Measurements from ENCODE around the gene BET1.

Gene BET1

GRCh38 chr7:93960986-93961385, 43.2 kb downstream of the BET1 start:
- no peaks in the 10 kb centered on the region for H3K9me3 ChIP-seq (ENCODE audit: control insufficient read depth, low read length)
- no peaks in the 10 kb centered on the region for H3K36me3 ChIP-seq (ENCODE audit: control insufficient read depth, insufficient read depth, low read length)
- no peaks in the 10 kb centered on the region for H3K4me1 ChIP-seq (ENCODE audit: control insufficient read depth, insufficient read depth, low read length)
- 90 to 97% methylated on average over 2 to 3 of the region's 3 CpGs for WGBS, 2 experiments
- no peaks in the 10 kb centered on the region for H3K27me3 ChIP-seq (ENCODE audit: control insufficient read depth, insufficient read depth, low read length, poor library complexity, severe bottlenecking)
- H3K4me3 ChIP-seq (ENCODE audit: insufficient read depth, low read depth, low read length): no peak overlapping the region
- no peak overlapping the region for H3K27ac ChIP-seq (ENCODE audit: insufficient read depth, low read depth, low read length, poor library complexity, severe bottlenecking)

GRCh38 chr7:93958651-93959050, 45.5 kb downstream of the BET1 start:
- H3K4me3 ChIP-seq (ENCODE audit: insufficient read depth, low read depth, low read length): no peak overlapping the region
- 88 to 97% methylated on average over 3 of the region's 3 CpGs for WGBS, 2 experiments
- H3K36me3 ChIP-seq (ENCODE audit: control insufficient read depth, insufficient read depth, low read length): no peaks in the 10 kb centered on the region
- no peaks in the 10 kb centered on the region for H3K27me3 ChIP-seq (ENCODE audit: control insufficient read depth, insufficient read depth, low read length, poor library complexity, severe bottlenecking)
- H3K4me1 ChIP-seq (ENCODE audit: control insufficient read depth, insufficient read depth, low read length): no peaks in the 10 kb centered on the region
- H3K9me3 ChIP-seq (ENCODE audit: control insufficient read depth, low read length): no peaks in the 10 kb centered on the region
- H3K27ac ChIP-seq (ENCODE audit: insufficient read depth, low read depth, low read length, poor library complexity, severe bottlenecking): no peak overlapping the region

- Histone ChIP-seq H3K4me3 (ENCODE audit: insufficient read depth, low read depth, low read length) (no peak overlapping the region), H3K4me1 (ENCODE audit: control insufficient read depth, insufficient read depth, low read length) (no peaks in the 10 kb centered on the region), H3K9me3 (ENCODE audit: control insufficient read depth, low read length) (no peaks in the 10 kb centered on the region), H3K27ac (ENCODE audit: insufficient read depth, low read depth, low read length, poor library complexity, severe bottlenecking) (no peak overlapping the region), H3K36me3 (ENCODE audit: control insufficient read depth, insufficient read depth, low read length) (no peaks in the 10 kb centered on the region), H3K27me3 (ENCODE audit: control insufficient read depth, insufficient read depth, low read length, poor library complexity, severe bottlenecking) (no peaks in the 10 kb centered on the region)
- WGBS, 2 experiments: 87 to 92% methylated on average over 3 of the region's 3 CpGs
These were observed 45.9 kb downstream of the BET1 start for GRCh38 chr7:93958216-93958615.

- H3K36me3 ChIP-seq (ENCODE audit: control insufficient read depth, insufficient read depth, low read length): no peaks in the 10 kb centered on the region
- H3K27ac ChIP-seq (ENCODE audit: insufficient read depth, low read depth, low read length, poor library complexity, severe bottlenecking): no peak overlapping the region
- H3K4me3 ChIP-seq (ENCODE audit: insufficient read depth, low read depth, low read length): no peak overlapping the region
- H3K27me3 ChIP-seq (ENCODE audit: control insufficient read depth, insufficient read depth, low read length, poor library complexity, severe bottlenecking): no peaks in the 10 kb centered on the region
- H3K4me1 ChIP-seq (ENCODE audit: control insufficient read depth, insufficient read depth, low read length): no peaks in the 10 kb centered on the region
- WGBS, 2 experiments: 82 to 86% methylated on average over 1 of the region's 1 CpG
- no peaks in the 10 kb centered on the region for H3K9me3 ChIP-seq (ENCODE audit: control insufficient read depth, low read length)
These were observed 46.4 kb downstream of the BET1 start for GRCh38 chr7:93957767-93958166.

- Histone ChIP-seq H3K9me3 (ENCODE audit: control insufficient read depth, low read length) (no peaks in the 10 kb centered on the region), H3K27ac (ENCODE audit: insufficient read depth, low read depth, low read length, poor library complexity, severe bottlenecking) (no peak overlapping the region)
- WGBS, 2 experiments: 88 to 95% methylated on average over 2 of the region's 2 CpGs
These were observed 48.9 kb downstream of the BET1 start for GRCh38 chr7:93955304-93955703.

GRCh38 chr7:93949423-93949822, 54.7 kb downstream of the BET1 start:
- H3K36me3 ChIP-seq (ENCODE audit: control insufficient read depth, insufficient read depth, low read length): no peaks in the 10 kb centered on the region
- H3K4me3 ChIP-seq (ENCODE audit: insufficient read depth, low read depth, low read length): no peak overlapping the region
- H3K27ac ChIP-seq (ENCODE audit: insufficient read depth, low read depth, low read length, poor library complexity, severe bottlenecking): no peak overlapping the region
- H3K4me1 ChIP-seq (ENCODE audit: control insufficient read depth, insufficient read depth, low read length): no peaks in the 10 kb centered on the region
- no peaks in the 10 kb centered on the region for H3K27me3 ChIP-seq (ENCODE audit: control insufficient read depth, insufficient read depth, low read length, poor library complexity, severe bottlenecking)
- H3K9me3 ChIP-seq (ENCODE audit: control insufficient read depth, low read length): no peaks in the 10 kb centered on the region
- 94 to 100% methylated on average over 1 of the region's 1 CpG for WGBS, 2 experiments

More at GRCh38 chr7:93955304-93955703, 48.9 kb downstream of the BET1 start:
- Histone ChIP-seq H3K27me3 (ENCODE audit: control insufficient read depth, insufficient read depth, low read length, poor library complexity, severe bottlenecking) (no peaks in the 10 kb centered on the region), H3K4me1 (ENCODE audit: control insufficient read depth, insufficient read depth, low read length) (no peaks in the 10 kb centered on the region), H3K36me3 (ENCODE audit: control insufficient read depth, insufficient read depth, low read length) (no peaks in the 10 kb centered on the region), H3K4me3 (ENCODE audit: insufficient read depth, low read depth, low read length) (no peak overlapping the region)

- Histone ChIP-seq H3K4me3 (ENCODE audit: insufficient read depth, low read depth, low read length) (no peak overlapping the region), H3K27ac (ENCODE audit: insufficient read depth, low read depth, low read length, poor library complexity, severe bottlenecking) (no peak overlapping the region), H3K36me3 (ENCODE audit: control insufficient read depth, insufficient read depth, low read length) (no peaks in the 10 kb centered on the region), H3K9me3 (ENCODE audit: control insufficient read depth, low read length) (no peaks in the 10 kb centered on the region), H3K4me1 (ENCODE audit: control insufficient read depth, insufficient read depth, low read length) (no peaks in the 10 kb centered on the region), H3K27me3 (ENCODE audit: control insufficient read depth, insufficient read depth, low read length, poor library complexity, severe bottlenecking) (no peaks in the 10 kb centered on the region)
- WGBS, 2 experiments: 83% methylated on average over 2 of the region's 2 CpGs; no CpG with 5 or more reads in 1 of the 2 experiments
These were observed 55.3 kb downstream of the BET1 start for GRCh38 chr7:93948873-93949272.

GRCh38 chr7:93948106-93948505, 56.0 kb downstream of the BET1 start:
- Histone ChIP-seq H3K4me1 (ENCODE audit: control insufficient read depth, insufficient read depth, low read length) (no peaks in the 10 kb centered on the region), H3K4me3 (ENCODE audit: insufficient read depth, low read depth, low read length) (no peak overlapping the region), H3K36me3 (ENCODE audit: control insufficient read depth, insufficient read depth, low read length) (no peaks in the 10 kb centered on the region), H3K27me3 (ENCODE audit: control insufficient read depth, insufficient read depth, low read length, poor library complexity, severe bottlenecking) (no peaks in the 10 kb centered on the region), H3K9me3 (ENCODE audit: control insufficient read depth, low read length) (no peaks in the 10 kb centered on the region), H3K27ac (ENCODE audit: insufficient read depth, low read depth, low read length, poor library complexity, severe bottlenecking) (no peak overlapping the region)
- 84 to 93% methylated on average over 1 of the region's 1 CpG for WGBS, 2 experiments

GRCh38 chr7:93945756-93946535, 58.2 kb downstream of the BET1 start:
- no peaks in the 10 kb centered on the region for H3K36me3 ChIP-seq (ENCODE audit: control insufficient read depth, insufficient read depth, low read length)
- H3K9me3 ChIP-seq (ENCODE audit: control insufficient read depth, low read length): no peaks in the 10 kb centered on the region
- no peaks in the 10 kb centered on the region for H3K4me1 ChIP-seq (ENCODE audit: control insufficient read depth, insufficient read depth, low read length)
- H3K27me3 ChIP-seq (ENCODE audit: control insufficient read depth, insufficient read depth, low read length, poor library complexity, severe bottlenecking): no peaks in the 10 kb centered on the region
- H3K4me3 ChIP-seq (ENCODE audit: insufficient read depth, low read depth, low read length): no peak overlapping the region
- no peak overlapping the region for H3K27ac ChIP-seq (ENCODE audit: insufficient read depth, low read depth, low read length, poor library complexity, severe bottlenecking)
- 90 to 95% methylated on average over 5 of the region's 5 CpGs for WGBS, 2 experiments

GRCh38 chr7:93945083-93945482, 59.1 kb downstream of the BET1 start:
- 44 to 64% methylated on average over 2 to 3 of the region's 3 CpGs for WGBS, 2 experiments
- H3K36me3 ChIP-seq (ENCODE audit: control insufficient read depth, insufficient read depth, low read length): no peaks in the 10 kb centered on the region
- H3K4me3 ChIP-seq (ENCODE audit: insufficient read depth, low read depth, low read length): no peak overlapping the region
- H3K4me1 ChIP-seq (ENCODE audit: control insufficient read depth, insufficient read depth, low read length): no peaks in the 10 kb centered on the region
- no peak overlapping the region for H3K27ac ChIP-seq (ENCODE audit: insufficient read depth, low read depth, low read length, poor library complexity, severe bottlenecking)
- H3K9me3 ChIP-seq (ENCODE audit: control insufficient read depth, low read length): no peaks in the 10 kb centered on the region
- H3K27me3 ChIP-seq (ENCODE audit: control insufficient read depth, insufficient read depth, low read length, poor library complexity, severe bottlenecking): no peaks in the 10 kb centered on the region

All from ectodermal cell (in vitro differentiated cells).